GM12891 (cell line): ENCODE results near the gene ST7.

ENCODE experiments used
- DNase-seq: peaks from one replicate; pipeline ENCODE4 v3.0.0; 2011; ENCODE audit warnings: low spot score; ENCODE audit not compliant: insufficient read length
- FAIRE-seq: peaks from 2 replicates; lab custom pipeline; 2011; peaks lifted over from hg19 to GRCh38; lab: Jason Lieb, UNC
- PAX5 ChIP-seq: IDR thresholded peaks from 2 replicates; pipeline ENCODE4 v1.6.1; 2011; ENCODE audit warnings: low read length, moderate library complexity, mild to moderate bottlenecking; ENCODE audit not compliant: insufficient read depth, severe bottlenecking
- POLR2A ChIP-seq: IDR thresholded peaks from 2 replicates; pipeline ENCODE4 v1.6.1; 2011; ENCODE audit warnings: low read depth, low read length, control low read depth
- POLR2AphosphoS5 ChIP-seq: IDR thresholded peaks from 2 replicates; pipeline ENCODE4 v1.6.1; 2011; ENCODE audit warnings: low read depth, low read length, control low read depth
- POU2F2 ChIP-seq: IDR thresholded peaks from 2 replicates; pipeline ENCODE4 v1.6.1; 2011; ENCODE audit warnings: low read depth, mild to moderate bottlenecking, control low read depth, low read length, moderate library complexity
- SPI1 ChIP-seq: IDR thresholded peaks from 2 replicates; pipeline ENCODE4 v1.6.1; 2011; ENCODE audit warnings: low read depth, low read length, control low read depth
- TAF1 ChIP-seq: IDR thresholded peaks from 2 replicates; pipeline ENCODE4 v1.6.1; 2011; ENCODE audit warnings: low read depth, low read length, control low read depth

Gene ST7

DNA sequence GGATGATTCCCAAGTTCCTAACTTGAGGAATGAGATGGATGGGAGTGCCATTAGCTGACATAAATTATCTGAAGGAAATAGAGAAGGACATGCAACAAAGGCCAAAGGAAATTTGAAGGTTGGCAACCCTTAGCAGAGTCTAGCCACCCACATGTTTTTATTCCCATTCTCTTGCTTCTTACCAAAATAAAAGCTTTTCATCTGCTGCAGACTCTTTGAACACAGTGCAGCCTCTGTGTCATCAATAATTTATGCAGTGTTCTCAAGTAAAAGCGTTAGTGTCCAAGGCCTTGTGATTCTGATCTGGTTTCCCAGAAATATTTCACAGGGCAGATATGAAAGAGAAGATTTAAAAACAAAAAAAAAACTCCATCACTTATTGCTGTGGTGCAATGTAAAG, 98.5 kb downstream of the ST7 start:
- FAIRE-seq (no peak), DNase-seq (no peak)
- TF ChIP-seq TAF1 (no peak), POU2F2 (no peak), PAX5 (no peak), POLR2A (no peak), SPI1 (no peak), POLR2AphosphoS5 (no peak)

GRCh38 chr7:117053432-117053831, 100.1 kb downstream of the ST7 start:
- no peak for TF ChIP-seq POLR2AphosphoS5
- TF ChIP-seq PAX5: no peak
- TF ChIP-seq TAF1: no peak
- no peak for TF ChIP-seq POLR2A
- TF ChIP-seq SPI1: no peak
- no peak for TF ChIP-seq POU2F2
- no peak for DNase-seq
- FAIRE-seq: no peak

- DNase-seq (no peak), FAIRE-seq (no peak)
- no peak for TF ChIP-seq SPI1
Measured at GRCh38 chr7:117061751-117062150, 108.5 kb downstream of the ST7 start.

DNA sequence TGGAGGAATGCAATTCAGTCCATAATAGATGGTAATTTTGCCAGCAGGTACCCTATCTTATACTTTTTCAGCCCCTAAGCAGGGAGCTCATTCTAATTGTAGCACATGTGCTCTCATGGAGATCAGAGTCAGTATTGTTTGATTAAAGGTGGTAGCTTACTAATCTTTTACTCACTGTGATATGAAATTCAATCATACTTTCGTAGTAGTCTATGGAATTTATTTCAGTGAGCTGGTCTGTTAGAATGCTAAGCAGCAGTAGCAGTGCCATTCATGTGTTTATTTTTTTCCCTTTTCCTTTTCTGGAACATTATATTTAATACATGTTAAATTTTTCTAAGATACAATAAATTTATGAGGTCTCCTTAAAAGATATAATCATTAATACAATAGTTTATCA, 109.0 kb downstream of the ST7 start:
- DNase-seq: no peak
- no peak for FAIRE-seq
- TF ChIP-seq POLR2A: no peak
- TF ChIP-seq POU2F2: no peak
- TF ChIP-seq SPI1: no peak
- no peak for TF ChIP-seq TAF1
- TF ChIP-seq PAX5: no peak
- TF ChIP-seq POLR2AphosphoS5: no peak

DNA sequence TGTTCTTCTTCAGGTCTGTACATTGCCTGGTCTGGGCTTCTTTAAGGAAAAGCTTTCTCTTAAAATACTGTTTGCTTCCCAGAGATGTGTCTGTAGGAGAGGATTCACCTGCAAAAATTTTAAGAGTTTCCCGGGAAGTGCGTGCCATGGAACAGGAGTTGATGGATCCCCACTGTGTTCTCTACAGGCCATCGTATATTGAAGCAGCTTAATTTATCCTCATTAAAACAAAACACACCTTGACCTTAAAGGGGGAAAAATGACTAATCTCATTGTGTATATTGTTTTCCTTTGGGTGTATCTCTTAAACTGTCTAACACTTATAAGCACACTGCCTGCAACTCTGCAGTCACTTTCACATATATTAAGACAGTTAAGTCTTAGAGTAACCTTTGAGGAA, 111.4 kb downstream of the ST7 start:
- TF ChIP-seq PAX5 (no peak), SPI1 (no peak), POU2F2 (no peak), POLR2AphosphoS5 (no peak)
- no peak for FAIRE-seq
- DNase-seq: no peak

GRCh38 chr7:117065571-117066150, 112.4 kb downstream of the ST7 start:
- no peak for TF ChIP-seq POLR2AphosphoS5
- TF ChIP-seq TAF1: no peak
- no peak for TF ChIP-seq PAX5
- no peak for TF ChIP-seq POU2F2
- no peak for TF ChIP-seq POLR2A
- TF ChIP-seq SPI1: no peak
- no peak for DNase-seq
- FAIRE-seq: peak; percentile 26

- no peak for DNase-seq
- no peak for FAIRE-seq
- TF ChIP-seq POLR2AphosphoS5 (no peak), SPI1 (peak; percentile 73)
Measured at GRCh38 chr7:117066668-117067067, 113.4 kb downstream of the ST7 start.

DNA sequence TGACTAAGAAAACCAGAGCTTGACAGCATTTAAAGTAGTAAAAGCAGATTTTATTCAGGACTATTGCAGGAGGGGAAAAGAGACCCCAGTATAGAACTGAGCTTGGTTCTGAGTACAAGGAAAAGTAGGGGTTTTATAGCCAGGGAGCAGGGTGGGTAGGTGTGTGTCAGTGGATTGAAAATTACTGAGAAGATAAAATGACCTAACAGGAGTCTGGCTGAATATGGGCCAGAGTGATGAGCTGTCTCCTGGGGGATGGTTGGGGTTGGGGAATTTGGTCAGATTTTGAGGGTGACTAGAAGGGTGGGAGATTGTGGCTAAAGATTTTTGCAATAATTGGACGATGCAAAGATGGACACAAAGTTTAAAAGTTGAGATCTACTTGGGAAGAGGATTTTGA, 114.0 kb downstream of the ST7 start:
- no peak for DNase-seq
- FAIRE-seq: no peak
- TF ChIP-seq POLR2A: no peak
- no peak for TF ChIP-seq TAF1
- TF ChIP-seq POLR2AphosphoS5: no peak
- no peak for TF ChIP-seq SPI1
- no peak for TF ChIP-seq POU2F2
- TF ChIP-seq PAX5: no peak

DNA sequence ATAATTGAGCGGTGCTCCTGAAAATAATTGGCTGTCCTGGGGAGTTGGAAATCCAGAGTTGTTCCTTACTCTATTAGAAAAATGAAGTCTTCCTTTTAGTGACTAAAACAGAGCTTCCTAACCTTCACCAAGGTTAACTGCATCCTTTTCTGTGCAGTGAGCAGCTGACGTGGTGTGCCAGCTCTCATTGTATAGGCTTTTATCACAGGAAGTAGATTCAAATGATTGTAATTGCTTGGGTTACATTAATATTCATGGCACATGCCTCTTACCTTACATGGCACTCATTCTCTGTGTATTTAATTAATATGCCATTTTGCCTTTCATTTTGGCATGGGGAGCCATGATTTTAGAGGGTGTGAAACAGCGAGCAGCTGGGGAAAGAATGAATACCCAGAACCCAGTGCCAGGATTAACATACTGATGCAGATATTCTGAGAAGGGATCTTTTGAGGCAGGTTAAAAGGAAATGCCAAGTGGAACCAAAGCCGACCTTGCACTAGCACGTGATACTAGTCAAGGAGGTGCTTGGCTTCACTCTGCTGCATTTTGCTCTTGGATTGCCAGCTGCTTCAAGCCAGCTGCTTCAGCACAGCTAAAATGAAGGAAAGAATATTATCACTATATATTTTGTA, 115.3 kb downstream of the ST7 start:
- FAIRE-seq (no peak), DNase-seq (no peak)
- TF ChIP-seq POLR2A: no peak
- no peak for TF ChIP-seq TAF1
- TF ChIP-seq POLR2AphosphoS5: no peak
- TF ChIP-seq SPI1: no peak
- no peak for TF ChIP-seq POU2F2
- no peak for TF ChIP-seq PAX5

- no peak for DNase-seq
- no peak for TF ChIP-seq POLR2AphosphoS5
- TF ChIP-seq PAX5: no peak
- no peak for TF ChIP-seq POU2F2
- TF ChIP-seq SPI1: no peak
- TF ChIP-seq POLR2A: no peak
- TF ChIP-seq TAF1: no peak
- FAIRE-seq: no peak
Measured at GRCh38 chr7:117069379-117069778, 116.1 kb downstream of the ST7 start.
